ENCODE measurements around the gene VWA5B2. TPM values are rescaled to one million over a fixed set of nuclear protein-coding genes. Genes with fewer than 3 reads are reported as not detected.
A peak's percentile ranks its signal among the peaks of the same experiment; 100 is the strongest.

The VWA5B2 gene
- total RNA-seq (2012; rRNA removed), result not detected in 2 replicates
- polyA plus RNA-seq (2012; rRNA removed), result not detected in 2 replicates
- not detected in 2 replicates for polyA plus RNA-seq (2012; cell fraction: cytosol; rRNA removed)
- polyA plus RNA-seq (2012; cell fraction: nucleus; rRNA removed; ENCODE audit: low replicate concordance), result 0.03 TPM in 1 of 2 replicates, not detected in the other
- not detected for Bru-seq, nascent RNA
- BruChase-seq, experiment 1, labeled RNA remaining after a 6-hour chase, result not detected
- not detected for BruChase-seq, experiment 2, labeled RNA remaining after a 2-hour chase
- long read RNA-seq, result 0 reads

DNA sequence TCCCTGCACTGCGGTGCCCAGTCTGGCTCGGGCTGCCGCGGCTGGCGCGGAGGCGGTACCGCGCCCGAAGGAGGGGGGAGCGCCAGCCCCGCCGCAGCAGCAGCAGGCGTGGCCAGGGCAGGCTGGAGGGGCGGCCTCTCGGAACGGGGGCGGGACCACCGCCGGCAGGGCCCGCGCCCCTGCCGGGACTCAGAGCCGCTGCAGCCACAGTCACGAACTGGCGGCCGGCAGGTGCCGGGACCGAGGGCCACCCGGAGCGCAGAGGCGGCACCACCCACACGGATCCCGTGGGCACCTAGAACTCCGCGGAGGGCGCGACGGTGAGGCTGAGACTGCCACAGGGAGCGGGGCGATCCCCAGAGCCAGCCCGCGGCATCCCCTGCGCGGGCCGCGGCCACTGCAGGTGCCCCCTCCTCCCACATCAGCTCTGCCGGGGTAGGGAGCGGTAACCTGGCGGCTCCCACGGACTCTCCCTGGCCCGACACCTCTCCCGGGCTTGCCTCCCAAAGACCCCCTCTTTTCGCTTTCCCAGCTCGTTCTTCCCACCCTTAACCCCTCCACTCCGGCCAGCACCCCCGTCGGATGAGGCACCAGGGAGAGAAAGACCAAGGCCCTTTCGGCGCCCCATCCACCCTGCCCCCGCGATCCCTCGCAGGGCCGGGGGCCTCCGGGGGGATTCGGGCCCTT is at the start of gene VWA5B2:
TSS of gene VWA5B2 (plus strand) at position 192 of the 687 bp plus-strand sequence. CDS start 944 bp downstream, outside the sequence.
- no TSS peak for BruUV-seq (replicated peaks)
- 1% methylated on average over 22 of the region's 66 CpGs; no CpG with 5 or more reads in 1 of the 2 experiments for WGBS, 2 experiments (ENCODE audit: extremely low coverage in 2 of 2, insufficient read length in 1 of 2)
- Histone ChIP-seq H3K56ac (ENCODE audit: extremely low read depth, insufficient read depth, low read length) (no peak within 1 kb of the TSS), H3K9me3 (ENCODE audit: control insufficient read depth, insufficient read depth, low read length) (no peaks in the 10 kb centered on the region), H3K14ac (replicated peaks; ENCODE audit: low read depth, low read length) (no peak within 1 kb of the TSS), H3K4me2 (ENCODE audit: low read depth, low read length) (peak within 1 kb of the TSS; percentile 80), H3K4me1 (ENCODE audit: control insufficient read depth, insufficient read depth, low read length) (no peaks in the 10 kb centered on the region; the same call in 1 of the 2 replicates), H3K79me1 (ENCODE audit: low read depth in 1 of 2, low read length in 2 of 2) (no peaks in the 10 kb centered on the region), H2BK120ac (ENCODE audit: low read depth, low read length) (no peak within 1 kb of the TSS), H3K9me1 (ENCODE audit: insufficient read depth, low read length) (0 out of 2 replicates have a peak, but pooled peaks cover 3% of the 10 kb centered on the region), H4K20me1 (ENCODE audit: insufficient read depth, low read length) (no peaks in the 10 kb centered on the region; the same call in 1 of the 2 replicates), H3K23ac (ENCODE audit: low read depth, low read length) (no peak within 1 kb of the TSS), H3K4me3 (ENCODE audit: insufficient read depth, low read depth, low read length) (peak within 1 kb of the TSS; percentile 47), H3K27ac (ENCODE audit: insufficient read depth, low read length) (no peak within 1 kb of the TSS), H3K36me3 (ENCODE audit: control insufficient read depth, insufficient read depth, low read length) (no peaks in the 10 kb centered on the region), H2AK9ac (replicated peaks; ENCODE audit: low read depth, low read length, poor library complexity) (no peak within 1 kb of the TSS), H2BK20ac (ENCODE audit: low read depth, low read length) (no peak within 1 kb of the TSS), H4K5ac (ENCODE audit: low read depth, low read length) (no peak within 1 kb of the TSS), H2AK5ac (ENCODE audit: low read depth, low read length) (no peak within 1 kb of the TSS), H3K27me3 (ENCODE audit: control insufficient read depth, insufficient read depth, low read length) (peaks cover 64% of the 10 kb centered on the region), H3K18ac (ENCODE audit: low read depth, low read length) (no peak within 1 kb of the TSS), H2BK15ac (ENCODE audit: low read depth, low read length) (no peak within 1 kb of the TSS), H4K91ac (ENCODE audit: insufficient read depth, low read depth, low read length) (no peak within 1 kb of the TSS), H2BK5ac (ENCODE audit: low read depth, low read length, poor library complexity, severe bottlenecking) (no peak within 1 kb of the TSS), H2AFZ (replicated peaks; ENCODE audit: low read length, poor library complexity) (peak within 1 kb of the TSS; percentile 91), H4K8ac (ENCODE audit: low read depth in 2 of 2, low read length in 2 of 2) (no peak within 1 kb of the TSS), H3K4ac (ENCODE audit: low read depth, low read length) (no peak within 1 kb of the TSS), H3K9ac (ENCODE audit: low read depth, low read length) (no peak within 1 kb of the TSS)
- intact Hi-C loops (cut with micrococcal nuclease) (loop anchor here (5.0 kb wide), 1 partner anchor 58 kb away; no protein-coding TSS in a partner anchor), dilution Hi-C loops (cut with HindIII; ENCODE audit: low sequenced_read_pairs, unreplicated experiment) (no loop called here), in situ Hi-C loops (cut with MboI; ENCODE audit: low sequenced_read_pairs) (no loop called here)
- DNase-seq, result peak; percentile 18
- TF ChIP-seq MAZ (IDR thresholded peaks at IDR 0.05; ENCODE audit: borderline replicate concordance, low read depth, low read length) (peak; percentile 41; the same call in 1 of the 2 replicates), FOS (IDR thresholded peaks at IDR 0.05; ENCODE audit: low read depth, low read length) (no peak), CTCF (conservative IDR thresholded peaks at IDR 0.05; ENCODE audit: low read depth, low read length) (peak; percentile 18; the same call in 1 of the 2 replicates)
- ChIA-PET CTCF (interaction anchor here (0.6 kb wide), 2 partner anchors 10 to 212 kb away, joined by 3 to 4 read pairs; partner anchors contain the start of gene ABCC5), POLR2A (ENCODE audit: unreplicated experiment) (interaction anchor here (0.6 kb wide), 1 partner anchor 161 kb away, joined by 3 read pairs; no protein-coding TSS in a partner anchor)
- peak; percentile 94 for ATAC-seq (ENCODE audit: low read depth)
